ENCODE data around the gene FOXL2NB.

- TF ChIP-seq CTCF (IDR thresholded peaks at IDR 0.05; ENCODE audit: low read depth, low read length, poor library complexity, severe bottlenecking) (no peak), EZH2phosphoT487 (IDR thresholded peaks at IDR 0.05; ENCODE audit: borderline replicate concordance, low read length) (no peak)
Observed at GRCh38 chr3:138948371-138949001, 1.5 kb downstream of the FOXL2NB start.
